CD14-positive monocyte (primary cell): ENCODE results near the gene POC1A. TPM values are rescaled to one million over a fixed set of nuclear protein-coding genes. Genes with fewer than 3 reads are reported as not detected.

Experiments
- DNase-seq, 3 donors: peaks; one replicate each; pipeline ENCODE4 v3.0.0-alpha.2; 2011 to 2022
- H2AFZ ChIP-seq: 2 replicates; pipeline ENCODE4 v1.6.0; 2012; ENCODE audit warnings: mild to moderate bottlenecking, low read depth, low read length, inconsistent platforms; ENCODE audit not compliant: insufficient read depth, poor library complexity, severe bottlenecking
- H3K27ac ChIP-seq, 2 donors: 1 replicate in 1 of 2; 2 replicates in 1 of 2; pipeline ENCODE4 v1.5.1; 2012 to 2013; ENCODE audit warnings: low read length in 2 of 2, control low read depth in 1 of 2, inconsistent platforms in 1 of 2, low read depth in 1 of 2, mild to moderate bottlenecking in 1 of 2
- H3K27me3 ChIP-seq, 2 donors: one replicate each; pipeline versions ENCODE4 v1.6.0 to v1.6.1; 2011 to 2013; ENCODE audit warnings: low read length in 2 of 2; ENCODE audit not compliant: control insufficient read depth in 2 of 2, insufficient read depth in 2 of 2
- H3K36me3 ChIP-seq, 2 donors: replicated peaks in 1 of 2; 1 replicate in 1 of 2; 2 replicates in 1 of 2; pipeline versions ENCODE4 v1.5.1 to v1.6.1; 2012 to 2013; ENCODE audit warnings: low read length in 2 of 2, control low read depth in 1 of 2, inconsistent platforms in 1 of 2, mild to moderate bottlenecking in 1 of 2; ENCODE audit not compliant: insufficient read depth in 2 of 2, control insufficient read depth in 1 of 2
- H3K4me1 ChIP-seq, 2 donors: 1 replicate in 1 of 2; 2 replicates in 1 of 2; pipeline versions ENCODE4 v1.5.1 to v1.6.1; 2012 to 2013; ENCODE audit warnings: low read length in 2 of 2, control low read depth in 1 of 2, inconsistent platforms in 1 of 2, mild to moderate bottlenecking in 1 of 2, moderate library complexity in 1 of 2; ENCODE audit not compliant: insufficient read depth in 2 of 2, control insufficient read depth in 1 of 2
- H3K4me2 ChIP-seq: replicated peaks from 2 replicates; pipeline ENCODE3; 2012; ENCODE audit warnings: low read length, moderate library complexity, mild to moderate bottlenecking; ENCODE audit not compliant: poor library complexity, severe bottlenecking; ENCODE audit errors: extremely low read depth
- H3K4me3 ChIP-seq, 3 experiments: fragments of 200-600 bp in 1 of 3; sonication (generic) in 1 of 3; replicated peaks in 1 of 3; 1 replicate in 2 of 3; 2 replicates in 1 of 3; pipeline ENCODE4 v1.5.1; 2011 to 2013; ENCODE audit warnings: low read length in 3 of 3, mild to moderate bottlenecking in 3 of 3, control low read depth in 2 of 3, low read depth in 2 of 3, inconsistent platforms in 1 of 3, moderate library complexity in 1 of 3
- H3K79me2 ChIP-seq: 2 replicates; pipeline ENCODE4 v1.6.0; 2012; ENCODE audit warnings: mild to moderate bottlenecking, control low read depth, inconsistent platforms, low read length, moderate library complexity; ENCODE audit not compliant: insufficient read depth
- H3K9ac ChIP-seq: 2 replicates; pipeline ENCODE4 v1.6.0; 2017; ENCODE audit warnings: low read length, mild to moderate bottlenecking; ENCODE audit not compliant: insufficient read depth, poor library complexity, severe bottlenecking
- H3K9me3 ChIP-seq, 2 donors: replicated peaks in 1 of 2; 1 replicate in 1 of 2; 2 replicates in 1 of 2; pipeline versions ENCODE4 v1.5.1 to v1.6.1; 2012 to 2013; ENCODE audit warnings: low read length in 2 of 2, control low read depth in 1 of 2; ENCODE audit not compliant: control insufficient read depth in 1 of 2, insufficient read depth in 1 of 2
- H4K20me1 ChIP-seq: 2 replicates; pipeline ENCODE4 v1.6.0; 2012; ENCODE audit warnings: mild to moderate bottlenecking, low read length, control low read depth, moderate library complexity; ENCODE audit not compliant: insufficient read depth
- H3K27ac Mint-ChIP-seq, 7 donors: one replicate each; pipeline ENCODE4 v1.8.0; 2020; ENCODE audit warnings: mild to moderate bottlenecking in 7 of 7, mixed read lengths in 7 of 7, moderate library complexity in 6 of 7, inconsistent platforms in 2 of 7
- H3K27me3 Mint-ChIP-seq, 3 donors: one replicate each; pipeline ENCODE4 v1.8.0; 2021 to 2022; ENCODE audit warnings: low read depth in 3 of 3, mild to moderate bottlenecking in 3 of 3, mixed read lengths in 3 of 3, moderate library complexity in 3 of 3, inconsistent platforms in 1 of 3
- H3K36me3 Mint-ChIP-seq, 2 donors: one replicate each; pipeline ENCODE4 v1.8.0; 2020; ENCODE audit warnings: mixed read lengths in 2 of 2, inconsistent platforms in 1 of 2, mild to moderate bottlenecking in 1 of 2
- H3K4me1 Mint-ChIP-seq: one replicate; pipeline ENCODE4 v1.8.0; 2020; ENCODE audit warnings: mild to moderate bottlenecking, mixed read lengths
- H3K4me3 Mint-ChIP-seq, 2 donors: one replicate each; pipeline ENCODE4 v1.8.0; 2020; ENCODE audit warnings: mild to moderate bottlenecking in 2 of 2, mixed read lengths in 2 of 2, moderate library complexity in 1 of 2
- H3K9me3 Mint-ChIP-seq, 7 donors: one replicate each; pipeline ENCODE4 v1.8.0; 2020 to 2022; ENCODE audit warnings: mixed read lengths in 7 of 7, mild to moderate bottlenecking in 6 of 7, moderate library complexity in 6 of 7, inconsistent platforms in 2 of 7
- WGBS: methylation state at CpG from one replicate; pipeline ENCODE4 v1.1.5; 2013; ENCODE audit warnings: missing lambda C conversion rate; ENCODE audit not compliant: insufficient coverage; 5-methylcytosine and 5-hydroxymethylcytosine counted together
- intact Hi-C, 2 donors: fragments of 100-400 bp; cut with micrococcal nuclease; formaldehyde crosslinking; loops; one replicate each; pipeline versions ENCODE4 v1.15.0 to v1.15.1; 2023
- polyA plus RNA-seq, 3 donors: library from polyadenylated mRNA; depleted of rRNA in 1 of 3; unstranded in 2 of 3; stranded (reverse) in 1 of 3; fragments of 300-500 nt in 2 of 3; fragments of >200 nt in 1 of 3; fragmentation: Illumina TruSeq in 2 of 3; gene quantifications; 1 replicate in 2 of 3; 2 replicates in 1 of 3; pipeline ENCODE4 v1.2.3, GENCODE V29; 2012 to 2021
- TF ChIP-seq, protein P1 (sequence below): fragments of 200-600 bp; IDR thresholded peaks from one replicate; pipeline ENCODE4 v1.8.0; 2022; ENCODE audit warnings: antibody characterized with exemption, mild to moderate bottlenecking

Gene POC1A
- polyA plus RNA-seq, 3 donors, result 1.2 to 2.0 (median 1.5) TPM

GRCh38 chr3:52032702-52033408 lies 121.4 kb downstream of the POC1A start:
- H3K36me3 Mint-ChIP-seq, result no peaks in the 10 kb centered on the region
- Histone ChIP-seq H3K9ac (no peak overlapping the region), H3K4me3 (no peak overlapping the region), H3K4me1 (no peaks in the 10 kb centered on the region), H3K27ac (no peak overlapping the region), H3K27me3 (no peaks in the 10 kb centered on the region), H3K79me2 (no peaks in the 10 kb centered on the region), H3K4me2 (no peak overlapping the region), H2AFZ (no peak overlapping the region), H4K20me1 (no peaks in the 10 kb centered on the region), H3K9me3 (no peaks in the 10 kb centered on the region), H3K36me3 (no peaks in the 10 kb centered on the region)
- H3K9me3 Mint-ChIP-seq, result no peaks in the 10 kb centered on the region
- no peak overlapping the region for H3K4me3 Mint-ChIP-seq
- peaks cover 2 to 3% (median 3%) of the 10 kb centered on the region in 3 donors for H3K27me3 Mint-ChIP-seq
- 92% methylated on average over 9 of the region's 11 CpGs for WGBS
- intact Hi-C loops, result no loop called here
- no peaks in the 10 kb centered on the region for H3K4me1 Mint-ChIP-seq
- H3K27ac Mint-ChIP-seq, result no peak overlapping the region
- DNase-seq, result no peak
- TF ChIP-seq, protein P1, sequence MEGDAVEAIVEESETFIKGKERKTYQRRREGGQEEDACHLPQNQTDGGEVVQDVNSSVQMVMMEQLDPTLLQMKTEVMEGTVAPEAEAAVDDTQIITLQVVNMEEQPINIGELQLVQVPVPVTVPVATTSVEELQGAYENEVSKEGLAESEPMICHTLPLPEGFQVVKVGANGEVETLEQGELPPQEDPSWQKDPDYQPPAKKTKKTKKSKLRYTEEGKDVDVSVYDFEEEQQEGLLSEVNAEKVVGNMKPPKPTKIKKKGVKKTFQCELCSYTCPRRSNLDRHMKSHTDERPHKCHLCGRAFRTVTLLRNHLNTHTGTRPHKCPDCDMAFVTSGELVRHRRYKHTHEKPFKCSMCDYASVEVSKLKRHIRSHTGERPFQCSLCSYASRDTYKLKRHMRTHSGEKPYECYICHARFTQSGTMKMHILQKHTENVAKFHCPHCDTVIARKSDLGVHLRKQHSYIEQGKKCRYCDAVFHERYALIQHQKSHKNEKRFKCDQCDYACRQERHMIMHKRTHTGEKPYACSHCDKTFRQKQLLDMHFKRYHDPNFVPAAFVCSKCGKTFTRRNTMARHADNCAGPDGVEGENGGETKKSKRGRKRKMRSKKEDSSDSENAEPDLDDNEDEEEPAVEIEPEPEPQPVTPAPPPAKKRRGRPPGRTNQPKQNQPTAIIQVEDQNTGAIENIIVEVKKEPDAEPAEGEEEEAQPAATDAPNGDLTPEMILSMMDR, result no peak

- Histone ChIP-seq H3K9me3 (no peaks in the 10 kb centered on the region), H3K27me3 (no peaks in the 10 kb centered on the region), H3K9ac (no peak overlapping the region), H2AFZ (no peak overlapping the region), H3K36me3 (no peaks in the 10 kb centered on the region), H3K79me2 (no peaks in the 10 kb centered on the region), H3K4me3 (no peak overlapping the region), H4K20me1 (no peaks in the 10 kb centered on the region), H3K4me2 (no peak overlapping the region), H3K4me1 (no peaks in the 10 kb centered on the region), H3K27ac (no peak overlapping the region)
- H3K27me3 Mint-ChIP-seq, result peaks cover 0 to 3% (median 2%) of the 10 kb centered on the region in 3 donors
- no peak overlapping the region for H3K4me3 Mint-ChIP-seq
- H3K4me1 Mint-ChIP-seq, result no peaks in the 10 kb centered on the region
- intact Hi-C loops, result no loop called here
- no peaks in the 10 kb centered on the region for H3K36me3 Mint-ChIP-seq
- no peaks in the 10 kb centered on the region for H3K9me3 Mint-ChIP-seq
- WGBS, result 98% methylated on average over 6 of the region's 10 CpGs
- H3K27ac Mint-ChIP-seq, result no peak overlapping the region
- TF ChIP-seq, protein P1, result no peak
- no peak for DNase-seq
Measured at GRCh38 chr3:52031896-52032295, 122.3 kb downstream of the POC1A start.
